GM12878 (cell line): ENCODE measurements around the gene GPI. TPM values are rescaled to one million over a fixed set of nuclear protein-coding genes. Genes with fewer than 3 reads are reported as not detected.

ENCODE experiments used
- ATAC-seq: fragments of 200-7000 bp; cut with Tn5 transposase; 3 replicates; pipeline ENCODE4 v1.9.1; 2020; ENCODE audit warnings: mild to moderate bottlenecking, moderate library complexity
- BruUV-seq: library from RNA; stranded (reverse); fragments of 400-500 nt; replicated peaks from 2 replicates; lab custom pipeline; 2021; lab: Mats Ljungman, UMichigan
- CTCF ChIA-PET: fragments of 300-600 bp; sonication (Branson Sonifier 250); formaldehyde crosslinking; extraction: SDS; loops from one replicate; lab custom pipeline; 2021; ENCODE audit warnings: inconsistent platforms; lab: Yijun Ruan, JAX
- POLR2A ChIA-PET: fragments of 350-600 bp; formaldehyde crosslinking; extraction: SDS; loops from one replicate; lab custom pipeline; 2021; ENCODE audit warnings: inconsistent platforms; lab: Charles Lee
- RAD21 ChIA-PET: fragments of 300-600 bp; sonication (Branson Sonifier 250); formaldehyde crosslinking; loops from one replicate; lab custom pipeline; 2023; ENCODE audit warnings: antibody characterized with exemption; ENCODE audit not compliant: unreplicated experiment; lab: Charles Lee
- SMC1A ChIA-PET: fragments of 300-600 bp; sonication (Branson Sonifier 250); formaldehyde crosslinking; loops from one replicate; lab custom pipeline; 2023; ENCODE audit not compliant: unreplicated experiment, uncharacterized antibody; lab: Charles Lee
- DNase-seq: peaks from one replicate; pipeline ENCODE4 v3.0.0-alpha.2; 2011; ENCODE audit warnings: low read depth, low spot score
- FAIRE-seq: peaks from 3 replicates; lab custom pipeline; 2011; peaks lifted over from hg19 to GRCh38; lab: Jason Lieb, UNC
- H2AFZ ChIP-seq: 2 replicates; pipeline ENCODE4 v1.6.0; 2011; ENCODE audit warnings: low read depth, low read length, control low read depth; ENCODE audit not compliant: control insufficient read depth
- H3K27ac ChIP-seq: 2 replicates; pipeline ENCODE4 v1.5.1; 2011; ENCODE audit warnings: control low read depth; ENCODE audit not compliant: control insufficient read depth, insufficient read depth
- H3K27me3 ChIP-seq, 2 experiments: replicated peaks in 1 of 2; 2 replicates each; pipeline versions ENCODE4 v1.6.0 to v1.6.1; 2011; ENCODE audit warnings: low read length in 1 of 2; ENCODE audit not compliant: control insufficient read depth in 2 of 2, insufficient read depth in 2 of 2
- H3K36me3 ChIP-seq, 2 experiments: 2 replicates each; pipeline ENCODE4 v1.5.1; 2011; ENCODE audit warnings: low read length in 1 of 2; ENCODE audit not compliant: control insufficient read depth in 2 of 2, insufficient read depth in 2 of 2
- H3K4me1 ChIP-seq: 2 replicates; pipeline ENCODE4 v1.6.1; 2011; ENCODE audit warnings: mild to moderate bottlenecking, low read length, moderate library complexity, mixed read lengths; ENCODE audit not compliant: control insufficient read depth, insufficient read depth
- H3K4me2 ChIP-seq: 2 replicates; pipeline ENCODE4 v1.6.0; 2011; ENCODE audit warnings: control low read depth; ENCODE audit not compliant: control insufficient read depth, insufficient read depth
- H3K4me3 ChIP-seq: fragments of 200-600 bp; sonication (generic); 2 replicates; pipeline ENCODE4 v1.5.1; 2016
- H3K79me2 ChIP-seq: 2 replicates; pipeline ENCODE4 v1.6.0; 2011; ENCODE audit warnings: low read length; ENCODE audit not compliant: control insufficient read depth, insufficient read depth
- H3K9ac ChIP-seq: 2 replicates; pipeline ENCODE4 v1.8.0; 2011; ENCODE audit warnings: low read length, control low read depth, mixed read lengths; ENCODE audit not compliant: control insufficient read depth, insufficient read depth
- H3K9me3 ChIP-seq: replicated peaks from 3 replicates; pipeline ENCODE4 v1.5.1; 2011; ENCODE audit warnings: mild to moderate bottlenecking, low read length; ENCODE audit not compliant: control insufficient read depth, insufficient read depth
- H4K20me1 ChIP-seq: 2 replicates; pipeline ENCODE4 v1.6.0; 2011; ENCODE audit not compliant: control insufficient read depth, insufficient read depth
- BCL3 ChIP-seq: IDR thresholded peaks from 2 replicates; pipeline ENCODE4 v1.6.1; 2011; ENCODE audit warnings: borderline replicate concordance, low read depth, mild to moderate bottlenecking, moderate library complexity, low read length; ENCODE audit not compliant: insufficient read depth, poor library complexity, severe bottlenecking
- CBFB ChIP-seq: IDR thresholded peaks from 2 replicates; pipeline ENCODE4 v1.6.1; 2016; ENCODE audit warnings: antibody characterized with exemption, low read depth
- CBX5 ChIP-seq: sonication (generic); IDR thresholded peaks from 2 replicates; pipeline ENCODE4 v1.6.1; 2016; ENCODE audit warnings: low read depth, moderate library complexity, mild to moderate bottlenecking, inconsistent platforms
- CHD1 ChIP-seq: IDR thresholded peaks from 2 replicates; pipeline ENCODE4 v1.6.1; 2012; ENCODE audit warnings: low read depth, low read length, improper control_type of control experiment
- ELK1 ChIP-seq: IDR thresholded peaks from 2 replicates; pipeline ENCODE4 v1.6.1; 2012; ENCODE audit warnings: low read depth, low read length, improper control_type of control experiment
- EZH2 ChIP-seq: IDR thresholded peaks from 2 replicates; pipeline ENCODE4 v1.6.1; 2012; ENCODE audit warnings: low read depth, mild to moderate bottlenecking, control low read depth, inconsistent platforms, low read length, borderline replicate concordance; ENCODE audit not compliant: control insufficient read depth
- KDM1A ChIP-seq: fragments of 200-600 bp; sonication (generic); IDR thresholded peaks from 2 replicates; pipeline ENCODE4 v1.6.1; 2016; ENCODE audit warnings: borderline replicate concordance
- POU2F2 ChIP-seq: IDR thresholded peaks from 3 replicates; pipeline ENCODE4 v1.6.1; 2011; ENCODE audit warnings: low read depth, mild to moderate bottlenecking, low read length, borderline replicate concordance
- RCOR1 ChIP-seq: conservative IDR thresholded peaks from 2 replicates; pipeline ENCODE4 v1.6.1; 2012; ENCODE audit warnings: low read depth, low read length, improper control_type of control experiment
- SP1 ChIP-seq: IDR thresholded peaks from one replicate; pipeline ENCODE4 v1.6.1; 2011; ENCODE audit warnings: low read depth, low read length
- SREBF2 ChIP-seq: IDR thresholded peaks from 2 replicates; pipeline ENCODE4 v1.6.1; 2012; ENCODE audit warnings: mild to moderate bottlenecking, low read length
- SRF ChIP-seq, 2 experiments: IDR thresholded peaks; 2 replicates each; pipeline ENCODE4 v1.6.1; 2011; ENCODE audit warnings: low read depth in 2 of 2, low read length in 2 of 2, mild to moderate bottlenecking in 1 of 2, moderate library complexity in 1 of 2
- SUPT20H ChIP-seq: IDR thresholded peaks from 2 replicates; pipeline ENCODE4 v1.6.1; 2011; ENCODE audit warnings: low read depth, mild to moderate bottlenecking, low read length, moderate library complexity, borderline replicate concordance; ENCODE audit not compliant: control insufficient read depth
- TCF7 ChIP-seq: IDR thresholded peaks from 2 replicates; pipeline ENCODE4 v1.6.1; 2014; ENCODE audit warnings: antibody characterized with exemption, borderline replicate concordance
- USF2 ChIP-seq: IDR thresholded peaks from 2 replicates; pipeline ENCODE4 v1.6.1; 2011; ENCODE audit warnings: low read depth, low read length, improper control_type of control experiment, borderline replicate concordance
- YBX1 ChIP-seq: fragments of 450-650 bp; IDR thresholded peaks from 2 replicates; pipeline ENCODE4 v1.6.1; 2016; ENCODE audit warnings: antibody characterized with exemption
- YY1 ChIP-seq: IDR thresholded peaks from 2 replicates; pipeline ENCODE4 v1.6.1; 2011; ENCODE audit warnings: low read depth, mild to moderate bottlenecking, low read length
- ZBTB4 ChIP-seq: fragments of 450-650 bp; formaldehyde crosslinking; IDR thresholded peaks from 2 replicates; pipeline ENCODE4 v1.4.0; 2022; ENCODE audit warnings: mild to moderate bottlenecking, moderate library complexity
- WGBS: methylation state at CpG from one replicate; pipeline ENCODE4 v1.1.6; 2016; ENCODE audit warnings: low lambda C conversion rate; ENCODE audit not compliant: insufficient replicate concordance, insufficient coverage; ENCODE audit errors: missing lambda C conversion rate; 5-methylcytosine and 5-hydroxymethylcytosine counted together
- in situ Hi-C: fragments of 300-500 bp; cut with MboI; formaldehyde crosslinking; loops from 9 replicates; pipeline ENCODE4 v1.14.3; 2018; ENCODE audit warnings: mixed read lengths
- intact Hi-C: fragments of 100-400 bp; cut with micrococcal nuclease; formaldehyde crosslinking; loops from one replicate; pipeline ENCODE4 v1.14.2; 2022; ENCODE audit not compliant: unreplicated experiment
- polyA plus RNA-seq, 11 experiments: library from polyadenylated mRNA; depleted of rRNA in 4 of 11; unstranded in 6 of 11; stranded (reverse) in 5 of 11; fragments of >200 nt; fragmentation: Nextera tagmentation in 4 of 11; fragmentation: Illumina TruSeq in 1 of 11; extraction: Ambion mirVana in 4 of 11; extraction: Trizol in 1 of 11; gene quantifications; 1 replicate in 1 of 11; 2 replicates in 10 of 11; pipeline versions ENCODE4 v1.2.1 to v1.2.3, GENCODE V29; 2011 to 2016; ENCODE audit warnings: inconsistent platforms in 2 of 11, missing spikeins in 2 of 11, low read depth in 1 of 11
- total RNA-seq, 4 experiments: library from RNA; depleted of rRNA in 3 of 4; stranded (reverse); fragments of >200 nt in 3 of 4; fragmentation: Illumina TruSeq in 1 of 4; extraction: Trizol in 1 of 4; gene quantifications; 2 replicates each; pipeline versions ENCODE4 v1.2.1 to v1.2.3, GENCODE V29; 2013 to 2021

Gene GPI
- total and polyA plus RNA-seq, 10 of the 15 experiments (the other 5 are each of a cell fraction or from before 2014, with no cell fraction given): 124 to 400 (median 190) TPM

GRCh38 chr19:34324320-34324719 is 40.7 kb upstream of the GPI start:
- in situ Hi-C loops: no loop called here
- no peaks in the 10 kb centered on the region for H3K9me3 ChIP-seq
- no peak for DNase-seq
- ChIA-PET SMC1A (interaction anchor here (0.8 kb wide), 2 partner anchors 9 to 92 kb away, joined by 3 read pairs; no protein-coding TSS in a partner anchor), POLR2A (interaction anchor here (0.6 kb wide), 2 partner anchors 45 to 132 kb away, joined by 4 to 5 read pairs; no protein-coding TSS in a partner anchor), CTCF (interaction anchor here (0.8 to 2.5 kb wide), 3 partner anchors 9 to 22 kb away, joined by 3 to 12 read pairs (median 4); no protein-coding TSS in a partner anchor), RAD21 (no interaction called here)
- H3K4me1 ChIP-seq: no peaks in the 10 kb centered on the region
- no peak overlapping the region for H2AFZ ChIP-seq
- H3K79me2 ChIP-seq: no peaks in the 10 kb centered on the region
- H3K27me3 ChIP-seq: no peaks in the 10 kb centered on the region
- no peak overlapping the region for H3K4me2 ChIP-seq
- peaks cover 3 to 15% of the 10 kb centered on the region in 2 experiments for H3K36me3 ChIP-seq
- no peak for FAIRE-seq
- no peak for ATAC-seq
- H3K9ac ChIP-seq: no peak overlapping the region
- no peak overlapping the region for H3K4me3 ChIP-seq
- intact Hi-C loops: no loop called here
- H4K20me1 ChIP-seq: no peaks in the 10 kb centered on the region
- WGBS: 95% methylated on average over 3 of the region's 3 CpGs
- no peak overlapping the region for H3K27ac ChIP-seq
- no TSS peak for BruUV-seq
- TF ChIP-seq BCL3 (no peak), RCOR1 (no peak), YY1 (no peak), SUPT20H (no peak), SP1 (no peak), YBX1 (no peak), KDM1A (no peak), TCF7 (no peak), USF2 (no peak), ZBTB4 (CRISPR knock-in tag) (no peak), EZH2 (no peak), ELK1 (no peak), SRF (IDR thresholded peaks at IDR 0.05; ENCODE audit: low read depth in 2 of 2, low read length in 2 of 2) (no peak), POU2F2 (no peak), CBFB (no peak), CHD1 (no peak), SREBF2 (no peak), CBX5 (no peak)
